Middle frontal gyrus (tissue), 1 donor: Measurements from ENCODE around the gene PRPF38B.

Source experiments
- DNase-seq: peaks from one replicate; pipeline ENCODE4 v3.0.0-alpha.2; 2015; ENCODE audit warnings: low spot score; ENCODE audit errors: extremely low spot score

PRPF38B gene

DNA sequence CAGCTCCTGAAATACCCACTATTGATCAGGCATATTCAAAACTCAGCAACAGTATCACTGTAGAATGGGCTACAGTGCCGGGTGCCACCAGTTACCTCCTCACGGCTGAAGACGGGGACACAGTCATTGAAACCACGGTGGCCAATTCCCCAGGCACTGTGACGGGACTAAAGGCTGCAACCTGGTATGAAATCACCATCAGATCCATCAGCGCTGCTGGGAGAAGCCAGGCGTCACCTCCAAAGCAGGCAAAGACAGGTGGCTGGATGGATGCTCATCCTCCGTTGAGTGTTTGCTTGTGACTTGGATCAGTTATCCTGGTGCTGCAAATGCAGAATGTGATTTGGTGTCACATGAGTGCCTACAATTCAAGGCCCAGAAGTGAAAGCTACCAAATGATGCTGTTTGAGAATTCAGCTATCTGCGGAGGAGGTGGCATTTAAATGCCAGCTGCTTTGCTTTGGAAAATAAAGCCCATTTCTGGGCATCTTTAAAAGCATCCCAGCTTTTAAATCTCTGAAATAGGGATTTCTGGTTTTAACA lies 25.7 kb downstream of the PRPF38B start:
- peak; percentile 50 for DNase-seq

DNA sequence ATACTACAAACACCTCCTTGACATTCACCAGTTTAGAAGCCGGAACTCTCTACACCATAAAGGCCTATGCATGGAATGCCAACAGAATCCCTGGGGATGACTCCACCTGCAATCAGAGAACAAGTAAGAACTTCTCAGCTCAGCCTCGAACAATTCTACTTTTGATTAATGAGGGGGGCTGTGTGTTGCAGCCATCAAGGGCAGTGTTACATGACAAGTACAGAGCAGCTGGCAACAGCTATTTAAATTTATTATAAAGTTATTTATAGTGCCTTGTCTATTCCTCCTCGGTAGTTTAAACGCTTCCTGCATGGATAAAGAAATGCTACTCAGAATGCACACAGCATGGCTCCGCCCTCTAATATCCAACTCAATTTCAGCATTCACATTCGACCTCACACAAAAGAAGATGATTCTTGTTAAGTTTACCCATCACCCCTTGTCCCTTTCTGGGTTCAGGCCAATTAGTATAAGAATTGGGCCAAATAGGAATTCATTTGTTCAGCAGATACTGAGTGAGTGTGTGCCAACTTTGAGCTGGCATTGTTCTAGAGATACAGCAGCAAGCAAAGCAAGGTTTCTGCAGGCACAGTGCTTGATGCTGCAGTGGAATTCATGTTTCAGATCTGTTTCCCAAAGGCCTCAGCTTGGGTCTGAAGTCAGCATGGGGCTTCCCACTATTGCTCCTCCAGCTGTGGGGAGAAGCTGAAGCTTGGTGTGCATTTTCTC lies 27.0 kb downstream of the PRPF38B start:
- DNase-seq, result no peak

DNA sequence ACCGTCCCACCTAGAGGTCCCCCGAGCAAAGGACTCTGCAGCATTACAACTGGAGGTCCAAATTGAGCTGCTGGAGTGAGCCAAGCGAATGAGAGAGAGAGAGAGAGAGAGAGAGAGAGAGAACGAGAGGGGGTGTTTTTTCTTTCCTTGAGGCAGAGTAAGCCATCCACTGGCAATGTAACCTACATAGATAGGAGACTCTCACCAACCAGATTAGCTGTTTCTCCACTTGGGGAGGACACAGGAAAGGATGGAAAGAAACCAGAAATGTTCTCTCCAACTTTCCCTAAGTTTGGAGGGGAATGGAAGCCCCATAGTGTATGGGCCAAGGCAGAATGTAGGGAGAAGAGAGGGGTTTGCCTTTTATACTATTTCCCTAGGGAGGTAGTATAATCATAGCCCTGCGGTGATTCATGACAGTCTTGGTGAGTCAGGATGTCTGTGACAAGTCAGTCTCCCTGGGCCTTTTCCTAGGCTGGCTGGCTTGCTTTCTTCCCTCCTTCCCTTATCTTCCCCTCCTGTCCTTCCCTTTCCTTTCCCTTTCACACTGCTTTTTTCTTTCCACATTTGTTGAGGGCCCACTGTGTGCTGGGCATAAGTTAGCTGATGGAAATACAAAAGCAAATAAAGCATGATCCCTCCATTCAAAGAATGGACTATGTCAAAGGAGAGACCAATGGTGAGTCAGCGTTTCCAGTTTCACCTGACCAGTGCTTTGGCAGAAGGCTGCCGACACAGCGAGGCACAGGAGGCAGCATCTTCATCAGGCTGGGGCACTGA lies 27.7 kb downstream of the PRPF38B start:
- DNase-seq, result no peak

DNA sequence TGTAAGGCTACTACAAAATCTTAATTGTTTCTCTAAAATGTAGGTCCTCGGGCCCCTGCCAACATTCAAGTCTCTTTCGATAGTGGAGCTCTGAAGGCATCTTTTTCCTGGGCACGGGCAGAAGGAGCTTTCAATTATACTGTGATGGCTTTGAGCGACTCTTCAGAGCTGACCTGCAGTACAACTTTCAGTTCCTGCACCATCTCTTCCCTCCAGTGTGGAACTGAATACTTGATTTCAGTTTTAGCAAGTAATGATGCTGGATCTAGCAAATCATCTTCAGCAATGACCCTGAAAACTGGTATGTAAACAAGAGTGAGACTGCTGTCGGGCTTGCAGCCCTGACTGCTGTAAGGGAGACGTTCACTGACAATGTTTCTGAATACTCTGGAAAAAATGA lies 30.2 kb downstream of the PRPF38B start:
- no peak for DNase-seq

DNA sequence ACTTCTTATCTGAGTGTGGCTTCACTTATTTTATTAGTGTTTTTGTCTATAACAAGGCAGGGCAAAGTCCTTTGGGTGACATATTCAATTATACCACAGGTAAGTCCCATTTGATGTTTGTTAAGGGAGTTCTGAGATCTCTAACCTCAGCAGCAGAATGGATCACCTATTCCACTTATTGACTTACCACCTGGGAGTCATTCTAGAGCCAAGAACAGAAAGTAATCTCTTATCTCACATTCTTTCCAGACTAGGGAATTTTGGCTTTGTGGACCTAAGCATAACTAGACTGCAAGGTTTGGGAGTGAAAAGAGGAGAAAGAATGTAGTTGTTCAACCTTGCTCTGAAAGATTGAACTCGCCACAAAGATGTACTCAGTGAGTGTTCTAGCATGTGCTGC lies 33.8 kb downstream of the PRPF38B start:
- DNase-seq, result no peak

DNA sequence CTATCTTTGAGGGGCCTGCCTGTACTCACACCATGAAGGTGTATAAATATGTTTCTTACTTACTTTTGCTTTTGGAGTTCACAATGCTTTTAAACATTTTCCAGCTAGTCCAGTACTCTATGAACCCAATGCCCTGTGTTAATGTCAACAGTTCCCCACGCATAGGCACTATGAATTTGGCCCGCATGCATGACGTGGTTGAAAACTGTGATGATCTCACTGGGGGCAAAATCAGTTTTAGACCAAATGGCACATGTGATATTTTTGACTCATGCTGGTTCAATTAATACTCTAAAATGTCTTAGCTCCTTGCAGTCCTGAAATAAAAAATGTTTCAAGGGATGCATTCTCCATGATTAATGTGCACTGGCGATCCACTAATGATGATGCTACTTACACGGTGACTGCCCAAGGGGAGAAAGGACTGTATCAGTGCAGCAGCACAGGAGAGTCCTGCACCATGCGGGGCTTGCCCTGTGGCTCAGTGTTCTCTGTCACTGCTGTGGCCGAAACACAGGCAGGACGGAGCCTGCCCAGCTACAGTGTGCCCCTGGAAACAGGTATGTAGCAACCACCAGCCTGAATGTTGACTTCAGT lies 36.3 kb downstream of the PRPF38B start:
- no peak for DNase-seq

DNA sequence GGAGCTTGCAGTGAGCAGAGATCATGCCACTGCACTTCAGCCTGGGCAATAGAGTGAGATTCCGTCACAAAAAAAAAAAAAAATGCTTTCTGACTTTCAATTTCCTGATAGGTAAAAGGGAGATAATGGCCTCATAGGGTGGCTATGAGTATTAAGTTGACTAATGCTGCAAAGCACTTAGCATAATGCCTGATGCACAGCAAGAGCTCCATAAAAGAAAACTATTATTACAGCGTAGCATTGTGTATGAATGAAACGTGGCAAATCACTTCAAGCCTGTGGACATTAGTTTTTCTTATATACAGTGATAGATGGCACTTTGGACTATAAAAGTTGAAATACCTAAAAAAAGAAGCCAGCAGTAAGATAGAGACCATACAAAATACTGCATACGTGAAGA lies 37.4 kb downstream of the PRPF38B start:
- no peak for DNase-seq

DNA sequence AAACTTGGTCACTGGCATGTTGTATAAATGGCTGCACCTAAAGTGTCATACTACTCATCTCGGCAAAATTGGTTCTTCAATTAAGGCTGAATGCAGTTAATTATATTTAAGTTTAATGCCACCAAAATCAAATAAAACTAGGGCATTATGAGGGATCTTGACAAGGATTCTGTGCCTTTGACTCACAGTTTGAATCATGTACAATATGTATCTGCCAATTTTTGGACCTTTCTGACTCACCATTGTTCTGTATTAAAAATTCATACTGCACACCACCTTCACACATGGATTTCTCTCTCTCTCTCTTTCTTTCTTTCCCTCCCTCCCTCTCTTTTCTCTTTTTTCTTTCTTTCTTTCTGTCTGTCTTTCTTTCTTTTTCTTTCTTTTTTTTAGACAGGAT lies 40.3 kb downstream of the PRPF38B start:
- no peak for DNase-seq

DNA sequence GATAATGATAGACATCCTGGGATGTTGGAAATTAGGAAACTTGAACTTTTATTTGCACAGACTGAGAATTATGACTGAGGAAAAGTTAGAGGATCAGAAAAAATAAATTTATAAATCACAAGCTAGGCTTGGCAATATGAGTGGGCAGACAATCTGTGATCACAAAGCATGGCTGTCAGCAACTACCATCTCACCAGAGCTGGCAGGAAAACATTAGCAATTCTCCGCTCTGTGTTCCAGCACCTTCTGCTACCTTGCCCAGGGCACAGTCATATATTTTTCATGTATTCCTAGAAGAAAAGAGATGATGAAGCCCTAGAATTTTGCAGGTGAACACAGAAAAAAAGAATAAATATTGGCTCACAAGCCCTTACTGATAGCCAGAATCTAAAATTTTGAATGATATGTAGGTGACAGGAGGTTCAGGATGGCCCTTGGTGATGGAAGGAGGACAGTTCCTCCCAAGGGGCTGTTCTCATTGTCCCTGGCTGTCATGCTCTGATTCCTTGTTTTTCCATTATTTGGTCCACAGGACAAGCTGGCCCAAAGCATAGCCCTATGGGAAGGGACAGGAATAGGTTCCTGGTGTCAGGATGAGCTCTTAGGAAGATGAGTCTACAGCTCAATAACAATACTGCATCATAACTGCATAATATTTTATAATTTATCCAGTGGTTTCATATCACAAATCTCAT lies 42.2 kb downstream of the PRPF38B start:
- no peak for DNase-seq

DNA sequence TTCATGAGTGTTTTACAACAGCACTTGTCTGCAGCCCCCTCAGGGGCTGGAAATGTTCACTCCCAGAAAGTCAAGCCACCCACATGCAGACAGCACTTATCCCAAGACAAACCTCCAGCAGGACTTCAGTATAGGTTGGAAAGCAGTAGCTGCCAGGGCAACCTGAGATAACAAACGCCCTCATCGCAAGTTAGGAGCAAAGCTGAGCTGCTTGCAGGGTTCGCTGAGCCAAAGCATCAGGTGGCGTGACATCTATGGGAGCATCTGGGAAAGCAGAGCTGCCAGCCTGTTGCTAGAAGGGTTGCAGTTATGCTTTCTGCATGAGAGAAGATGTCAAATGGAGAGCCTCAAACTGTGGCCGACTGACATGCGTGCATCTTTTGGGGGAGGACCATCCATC lies 50.1 kb downstream of the PRPF38B start:
- DNase-seq, result no peak

DNA sequence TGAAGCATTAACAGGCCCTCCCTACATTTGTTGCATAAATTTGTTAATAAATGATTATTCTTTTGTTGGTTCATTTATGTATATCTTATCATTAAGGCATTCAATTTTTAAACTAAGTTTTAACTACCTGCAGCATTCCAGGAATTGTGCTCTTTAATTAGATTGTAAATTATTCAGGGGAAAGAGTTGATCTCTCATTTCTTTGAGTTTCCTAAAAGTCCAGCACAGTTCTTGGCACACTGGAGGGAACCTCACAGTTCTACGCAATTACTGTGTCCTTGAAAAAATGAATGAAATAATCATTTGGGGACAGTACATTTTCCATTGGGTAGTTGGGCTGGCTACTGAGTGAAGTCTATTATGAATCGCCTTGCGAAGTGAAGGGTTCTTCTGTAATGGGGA lies 53.9 kb downstream of the PRPF38B start:
- DNase-seq, result no peak

DNA sequence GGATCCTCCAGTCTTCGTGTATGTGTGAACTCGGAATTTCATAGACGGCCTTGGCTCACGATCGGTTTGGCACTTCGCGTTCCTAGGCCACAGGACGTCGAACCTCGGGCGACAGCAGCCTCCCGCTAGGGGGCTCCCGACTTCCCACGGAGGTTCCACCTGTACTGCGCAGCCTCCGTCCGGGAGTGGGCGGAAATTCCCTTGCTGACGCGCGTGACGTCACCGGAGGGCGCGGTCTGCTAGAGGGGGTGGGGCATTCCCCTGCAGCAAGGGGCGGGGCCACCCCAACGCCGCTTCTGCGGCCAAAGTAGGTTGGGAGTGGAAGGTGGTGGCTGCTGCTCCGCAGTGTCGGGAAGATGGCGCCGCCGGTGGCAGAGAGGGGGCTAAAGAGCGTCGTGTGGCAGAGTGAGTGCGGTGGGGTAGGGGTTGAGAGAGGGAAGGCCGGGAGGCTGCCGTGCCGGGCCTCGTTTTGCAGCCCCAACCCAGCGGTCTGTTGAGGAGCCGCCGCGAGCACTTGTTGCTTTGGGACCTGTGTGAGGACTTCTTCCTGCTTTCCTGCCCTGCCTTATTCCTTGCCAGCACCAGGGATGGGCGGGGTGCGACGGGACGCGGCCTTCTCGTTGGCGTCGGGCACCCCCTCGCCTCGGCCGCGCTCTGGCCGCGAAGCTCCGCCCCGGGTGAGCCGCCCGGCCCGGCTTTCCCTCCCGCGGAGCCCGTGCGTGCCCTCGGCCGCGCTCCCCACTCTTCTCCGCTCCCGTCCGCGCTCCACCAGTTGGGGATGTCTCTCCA lies 54.5 kb downstream of the PRPF38B start, which contains the start of gene STXBP3:
TSS of gene STXBP3 (plus strand) at position 293 of the 789 bp plus-strand sequence. CDS start at position 357, 64 bp downstream.
- DNase-seq, result peak; percentile 94

DNA sequence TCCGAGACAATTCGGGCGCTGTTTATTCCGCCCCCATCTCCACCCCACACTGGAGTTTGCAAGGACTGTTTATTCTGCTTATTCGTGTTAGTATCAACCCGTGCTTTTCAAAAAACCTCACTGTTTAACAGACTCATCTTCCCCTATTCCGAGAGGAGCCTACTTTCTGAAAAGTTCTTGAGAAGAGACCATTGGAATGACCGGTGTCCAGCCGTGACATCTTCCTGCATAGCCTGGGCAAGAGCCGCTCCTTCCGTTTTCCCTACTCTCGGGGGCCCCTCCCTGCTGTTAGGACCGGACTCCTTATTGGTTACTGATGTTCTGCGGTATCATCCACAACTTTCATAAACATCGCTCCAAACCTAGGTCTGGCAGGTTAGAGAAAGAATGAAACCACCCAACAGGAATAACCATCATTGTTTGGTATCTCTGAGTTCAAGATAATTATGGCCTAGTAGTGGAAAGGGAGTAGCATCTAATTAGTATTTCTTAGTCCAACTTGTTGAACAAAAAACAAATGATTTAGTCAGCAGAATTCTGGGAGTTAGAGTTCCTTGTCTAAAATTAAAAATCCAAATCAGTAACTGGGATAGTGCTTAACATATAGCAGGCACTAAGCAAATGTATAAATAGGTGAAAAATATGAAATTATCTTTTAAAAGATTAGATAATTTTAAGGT lies 55.2 kb downstream of the PRPF38B start:
- DNase-seq, result no peak

DNA sequence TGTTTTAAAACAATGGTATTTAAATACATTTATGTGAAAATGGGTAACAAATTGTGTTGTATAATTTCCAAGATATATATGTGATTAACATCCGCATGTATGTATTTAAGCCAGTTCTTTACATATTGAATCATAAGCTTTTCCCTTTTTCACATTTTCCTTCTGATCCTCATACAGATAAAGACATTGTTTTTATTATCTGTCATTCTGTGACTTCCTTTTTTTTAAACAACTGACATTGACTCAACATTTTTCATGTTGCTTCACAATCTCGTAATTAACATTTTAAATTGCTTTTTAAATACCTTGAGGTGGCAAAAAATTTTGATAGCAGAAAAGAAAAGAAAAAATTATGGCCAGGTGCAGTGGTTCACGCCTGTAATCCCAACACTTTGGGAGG lies 55.8 kb downstream of the PRPF38B start:
- DNase-seq, result no peak

DNA sequence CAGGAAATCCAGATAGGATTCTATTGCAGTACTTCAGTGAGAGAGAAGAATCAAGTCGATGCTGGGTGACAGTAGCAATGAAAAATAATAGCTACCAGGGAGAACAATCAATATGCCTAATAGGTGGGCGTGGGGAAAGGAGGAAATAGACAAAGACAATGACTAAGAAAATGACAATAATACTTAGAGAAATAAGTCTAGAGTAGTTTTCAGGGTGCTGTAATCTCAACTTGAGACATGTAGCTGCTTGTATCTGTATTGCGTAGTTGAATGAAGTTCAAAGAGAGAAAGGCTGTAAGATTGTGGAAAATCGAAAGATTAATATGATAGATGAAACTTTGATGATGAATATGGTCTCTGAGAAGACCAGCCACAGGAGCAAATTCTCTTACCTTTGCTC lies 57.0 kb downstream of the PRPF38B start:
- no peak for DNase-seq

DNA sequence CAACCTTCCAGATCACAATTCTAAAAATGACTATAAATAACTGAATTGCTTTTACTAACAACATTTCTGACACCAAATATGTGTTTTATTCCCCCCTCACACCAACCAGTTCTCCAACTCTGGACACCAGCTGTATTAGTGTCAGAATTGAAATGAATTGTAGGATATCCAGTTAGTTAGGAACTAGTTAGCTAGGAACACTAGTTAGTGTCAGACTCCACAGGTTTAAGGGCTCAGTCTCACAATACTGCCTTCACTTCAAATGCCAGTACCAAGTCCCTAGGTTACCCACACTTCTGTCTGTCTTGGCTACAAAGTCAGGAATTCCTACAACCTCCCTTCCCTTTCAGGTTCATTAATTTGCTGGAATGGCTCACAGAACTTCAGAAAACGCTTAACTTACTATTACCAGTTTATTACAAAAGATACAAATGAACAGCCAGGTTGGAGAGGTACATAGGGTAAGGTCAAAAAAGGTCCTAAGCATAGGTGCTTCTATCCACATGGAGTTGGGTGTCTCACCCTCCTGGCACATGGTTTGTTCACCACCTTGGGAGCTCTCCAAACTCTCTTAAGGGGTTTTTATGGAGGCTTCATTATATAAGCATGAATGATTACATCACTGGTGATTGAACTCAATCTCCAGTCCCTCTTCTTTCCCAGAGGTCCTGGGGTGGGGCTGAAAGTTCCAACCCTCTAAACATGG lies 58.5 kb downstream of the PRPF38B start:
- no peak for DNase-seq
